ENCODE results near the gene LSS. TPM values are rescaled to one million over a fixed set of nuclear protein-coding genes. Genes with fewer than 3 reads are reported as not detected.

LSS gene
- total and polyA plus RNA-seq, 2 of the 4 experiments (the other 2 are of a cell fraction) = 43.4 to 58.1 TPM

- no peak for ATAC-seq (ENCODE audit: low read depth)
Observed at GRCh38 chr21:46223217-46223616, 5.4 kb downstream of the LSS start.

More at GRCh38 chr21:46223217-46223616, 5.4 kb downstream of the LSS start:
- Histone ChIP-seq H2AK5ac (ENCODE audit: low read depth, low read length) (no peak overlapping the region), H3K79me1 (ENCODE audit: low read depth in 1 of 2, low read length in 2 of 2) (peaks cover 17 to 72% of the 10 kb centered on the region in 2 experiments), H2AK9ac (replicated peaks; ENCODE audit: low read depth, low read length, poor library complexity) (no peak overlapping the region), H3K27ac (ENCODE audit: insufficient read depth, low read length) (no peak overlapping the region), H4K8ac (ENCODE audit: low read depth in 2 of 2, low read length in 2 of 2) (no peak overlapping the region), H3K9me3 (ENCODE audit: control insufficient read depth, insufficient read depth, low read length) (no peaks in the 10 kb centered on the region), H2BK5ac (ENCODE audit: low read depth, low read length, poor library complexity, severe bottlenecking) (no peak overlapping the region), H3K27me3 (ENCODE audit: control insufficient read depth, insufficient read depth, low read length) (no peaks in the 10 kb centered on the region), H3K4me1 (ENCODE audit: control insufficient read depth, insufficient read depth, low read length) (peaks cover 9% of the 10 kb centered on the region), H4K5ac (ENCODE audit: low read depth, low read length) (no peak overlapping the region), H3K4ac (ENCODE audit: low read depth, low read length) (no peak overlapping the region), H3K4me3 (ENCODE audit: insufficient read depth, low read depth, low read length) (no peak overlapping the region), H3K4me2 (ENCODE audit: low read depth, low read length) (no peak overlapping the region), H2BK15ac (ENCODE audit: low read depth, low read length) (no peak overlapping the region), H2BK120ac (ENCODE audit: low read depth, low read length) (no peak overlapping the region), H3K14ac (replicated peaks; ENCODE audit: low read depth, low read length) (no peak overlapping the region), H3K56ac (ENCODE audit: extremely low read depth, insufficient read depth, low read length) (no peak overlapping the region), H4K91ac (ENCODE audit: insufficient read depth, low read depth, low read length) (no peak overlapping the region), H3K9ac (ENCODE audit: low read depth, low read length) (no peak overlapping the region), H3K36me3 (ENCODE audit: control insufficient read depth, insufficient read depth, low read length) (peaks cover 28% of the 10 kb centered on the region), H3K23ac (ENCODE audit: low read depth, low read length) (no peak overlapping the region), H4K20me1 (ENCODE audit: insufficient read depth, low read length) (peaks cover 34% of the 10 kb centered on the region; the same call in 1 of the 2 replicates), H3K9me1 (ENCODE audit: insufficient read depth, low read length) (peaks cover 8% of the 10 kb centered on the region), H2BK20ac (ENCODE audit: low read depth, low read length) (no peak overlapping the region), H3K18ac (ENCODE audit: low read depth, low read length) (no peak overlapping the region), H2AFZ (replicated peaks; ENCODE audit: low read length, poor library complexity) (no peak overlapping the region)
- POLR2A ChIA-PET (ENCODE audit: unreplicated experiment) = no interaction called here
- no TSS peak for BruUV-seq (replicated peaks)
- CTCF ChIA-PET = no interaction called here
- no peak for DNase-seq
- intact Hi-C loops (cut with micrococcal nuclease) (no loop called here), dilution Hi-C loops (cut with HindIII; ENCODE audit: low sequenced_read_pairs, unreplicated experiment) (no loop called here), in situ Hi-C loops (cut with MboI; ENCODE audit: low sequenced_read_pairs) (no loop called here)
- TF ChIP-seq RCOR1 (IDR thresholded peaks at IDR 0.05; ENCODE audit: insufficient replicate concordance, low read length) (no peak), SMC3 (IDR thresholded peaks at IDR 0.05; ENCODE audit: low read depth, low read length) (no peak), MAZ (IDR thresholded peaks at IDR 0.05; ENCODE audit: borderline replicate concordance, low read depth, low read length) (no peak), FOS (IDR thresholded peaks at IDR 0.05; ENCODE audit: low read depth, low read length) (no peak), MXI1 (IDR thresholded peaks at IDR 0.05; ENCODE audit: borderline replicate concordance, low read depth, low read length) (no peak)
- WGBS, 2 experiments (ENCODE audit: extremely low coverage in 2 of 2, insufficient read length in 1 of 2) = no CpG with 5 or more reads among the region's 7 CpGs
